WI38 (cell line): ENCODE results near the gene UQCR10.

Experiments
- H3K4me3 ChIP-seq: 2 replicates; pipeline ENCODE4 v1.5.1; 2011; ENCODE audit warnings: low read depth, mild to moderate bottlenecking, control low read depth, low read length
- CTCF ChIP-seq: IDR thresholded peaks from 2 replicates; pipeline ENCODE4 v1.5.1; 2012; ENCODE audit warnings: low read depth, mild to moderate bottlenecking, control low read depth, low read length

UQCR10 gene

DNA sequence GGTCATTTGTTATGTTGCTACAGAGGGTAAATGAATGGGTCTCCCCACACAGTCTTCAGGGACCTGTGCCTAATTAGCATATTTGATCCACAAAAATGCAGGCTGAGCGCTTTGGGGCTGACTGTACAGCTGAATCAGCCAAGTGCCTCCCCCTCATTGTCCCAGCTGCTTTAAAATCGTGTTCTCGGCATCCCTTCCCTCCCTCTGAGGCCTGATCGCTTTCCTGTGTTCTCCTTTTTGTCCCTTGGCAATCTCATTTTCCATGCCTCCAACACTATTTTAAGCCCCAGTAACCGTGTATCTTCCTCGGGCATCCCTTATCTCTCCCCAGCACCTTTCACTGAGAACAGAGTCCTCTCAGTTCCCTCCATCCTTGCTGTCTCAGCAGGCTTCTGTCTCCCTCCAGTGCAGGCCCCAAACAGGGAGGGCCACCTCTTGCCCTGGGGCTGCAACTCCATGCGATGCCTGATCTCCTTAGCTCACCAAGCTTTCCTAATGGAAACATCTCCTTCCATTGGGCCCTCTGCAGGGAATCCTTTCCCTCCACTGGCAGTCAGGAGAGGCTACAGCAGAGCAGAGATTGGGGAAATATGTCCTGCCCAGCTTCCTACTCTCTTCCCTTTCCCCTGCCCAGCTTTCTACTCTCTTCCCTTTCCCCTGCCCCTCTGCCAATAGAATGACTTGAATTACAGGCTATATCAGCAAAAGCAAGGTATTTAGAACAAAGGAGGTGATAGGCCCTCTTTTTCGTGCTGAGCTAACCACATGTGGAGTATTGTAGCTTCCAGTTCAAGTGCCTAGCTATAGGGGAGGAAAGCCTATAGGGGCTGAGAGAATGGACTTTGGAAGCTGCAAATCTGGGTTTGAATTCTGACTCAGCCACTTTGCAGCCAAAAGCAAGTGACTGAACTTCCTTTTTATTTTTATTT is 13.8 kb downstream of the UQCR10 start:
- no peak overlapping the region for H3K4me3 ChIP-seq

DNA sequence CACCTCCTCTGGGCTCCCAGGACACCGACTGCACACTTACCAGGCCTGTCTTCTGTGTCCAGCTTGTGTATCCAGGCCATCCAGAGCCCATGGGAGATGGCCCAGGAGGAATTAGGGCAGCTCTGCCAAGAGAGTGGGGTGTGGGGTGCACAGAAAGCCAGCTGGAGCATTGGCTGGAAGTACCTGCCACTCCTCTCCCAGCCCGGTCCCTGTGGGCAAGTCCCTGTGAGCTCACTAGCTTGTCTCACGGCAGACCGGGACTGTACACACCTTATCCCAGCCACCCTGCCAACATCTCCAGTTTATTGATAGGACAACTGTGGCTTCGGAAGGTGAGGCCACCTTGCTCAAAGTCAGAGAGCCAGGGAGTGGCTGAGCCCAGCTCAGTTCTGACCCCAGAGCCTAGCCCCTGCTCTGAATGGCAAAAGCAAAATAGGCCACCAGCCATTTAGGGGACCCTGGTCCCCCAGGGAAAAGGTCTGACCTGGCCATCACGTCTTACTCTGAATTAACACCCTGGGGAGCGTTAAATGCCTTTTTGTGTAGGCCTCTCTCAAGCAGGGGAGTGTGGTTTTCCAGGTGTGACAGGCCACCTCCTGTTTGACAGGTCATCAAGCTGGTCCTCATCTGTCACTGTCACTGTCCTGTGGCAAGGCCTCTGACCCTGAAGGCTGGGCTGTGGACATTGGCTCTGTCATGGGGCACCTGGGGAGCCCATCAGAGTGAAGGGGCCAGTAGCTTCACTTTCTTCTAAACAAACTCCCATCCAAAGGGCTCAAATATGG is 15.1 kb downstream of the UQCR10 start:
- H3K4me3 ChIP-seq = no peak overlapping the region
- no peak for TF ChIP-seq CTCF

More for the DNA sequence above, 13.8 kb downstream of the UQCR10 start:
- TF ChIP-seq CTCF = no peak

- H3K4me3 ChIP-seq = no peak overlapping the region
- no peak for TF ChIP-seq CTCF
Observed at GRCh38 chr22:29784451-29785361, 17.5 kb downstream of the UQCR10 start.

- TF ChIP-seq CTCF = no peak
- H3K4me3 ChIP-seq = no peak overlapping the region
Observed at GRCh38 chr22:29786031-29786430, 18.9 kb downstream of the UQCR10 start.

GRCh38 chr22:29787371-29787980 is 20.3 kb downstream of the UQCR10 start:
- no peak for TF ChIP-seq CTCF
- no peak overlapping the region for H3K4me3 ChIP-seq

- no peak for TF ChIP-seq CTCF
- no peak overlapping the region for H3K4me3 ChIP-seq
Observed at GRCh38 chr22:29788339-29789279, 21.4 kb downstream of the UQCR10 start.
